Stimulated activated effector memory CD8-positive, alpha-beta T cell treated with anti-CD3 and anti-CD28 coated beads, Interleukin-12 subunit alpha, Interleukin-12 subunit beta, amount 100 ng/mL, for 72 hours (primary cell): ENCODE measurements around the gene CADPS.

ENCODE experiments used
- ATAC-seq: fragments of 150-1000 bp; cut with Tn5 transposase; 2 replicates; pipeline ENCODE4 v1.10.0; 2021
- DNase-seq, 2 donors: peaks; one replicate each; pipeline ENCODE4 v3.0.0; 2021 to 2022; ENCODE audit warnings: low spot score in 2 of 2
- H3K27ac Mint-ChIP-seq: one replicate; pipeline ENCODE4 v1.8.0; 2022; ENCODE audit warnings: mild to moderate bottlenecking, mixed read lengths
- H3K36me3 Mint-ChIP-seq: one replicate; pipeline ENCODE4 v1.8.0; 2022; ENCODE audit warnings: mild to moderate bottlenecking, mixed read lengths
- H3K4me1 Mint-ChIP-seq: one replicate; pipeline ENCODE4 v1.8.0; 2022; ENCODE audit warnings: mixed read lengths
- H3K4me3 Mint-ChIP-seq: one replicate; pipeline ENCODE4 v1.8.0; 2022; ENCODE audit warnings: mild to moderate bottlenecking, mixed read lengths
- H3K9me3 Mint-ChIP-seq: one replicate; pipeline ENCODE4 v1.8.0; 2022; ENCODE audit warnings: mixed read lengths

Gene CADPS

GRCh38 chr3:62835554-62836236 is 39.5 kb downstream of the CADPS start:
- no peaks in the 10 kb centered on the region for H3K4me1 Mint-ChIP-seq
- ATAC-seq: no peak
- DNase-seq: no peak
- no peaks in the 10 kb centered on the region for H3K36me3 Mint-ChIP-seq
- peaks cover 5% of the 10 kb centered on the region for H3K9me3 Mint-ChIP-seq
- no peak overlapping the region for H3K27ac Mint-ChIP-seq
- H3K4me3 Mint-ChIP-seq: no peak overlapping the region

- Mint-ChIP-seq H3K4me3 (no peak overlapping the region), H3K9me3 (no peaks in the 10 kb centered on the region), H3K36me3 (no peaks in the 10 kb centered on the region), H3K27ac (no peak overlapping the region), H3K4me1 (no peaks in the 10 kb centered on the region)
- DNase-seq: no peak
- ATAC-seq: no peak
These were observed 41.7 kb downstream of the CADPS start for GRCh38 chr3:62833538-62833937.

- DNase-seq (no peak), ATAC-seq (no peak)
- H3K4me3 Mint-ChIP-seq: no peak overlapping the region
- H3K4me1 Mint-ChIP-seq: no peaks in the 10 kb centered on the region
- H3K36me3 Mint-ChIP-seq: no peaks in the 10 kb centered on the region
- no peak overlapping the region for H3K27ac Mint-ChIP-seq
- H3K9me3 Mint-ChIP-seq: no peaks in the 10 kb centered on the region
These were observed 42.7 kb downstream of the CADPS start for GRCh38 chr3:62832553-62832952.

GRCh38 chr3:62830727-62831322 is 44.4 kb downstream of the CADPS start:
- Mint-ChIP-seq H3K27ac (no peak overlapping the region), H3K4me1 (no peaks in the 10 kb centered on the region), H3K4me3 (no peak overlapping the region), H3K36me3 (no peaks in the 10 kb centered on the region), H3K9me3 (peaks cover 4% of the 10 kb centered on the region)
- no peak for ATAC-seq
- no peak for DNase-seq

- no peaks in the 10 kb centered on the region for H3K36me3 Mint-ChIP-seq
- H3K9me3 Mint-ChIP-seq: peaks cover 6% of the 10 kb centered on the region
- no peak overlapping the region for H3K4me3 Mint-ChIP-seq
- DNase-seq (no peak), ATAC-seq (no peak)
- H3K4me1 Mint-ChIP-seq: no peaks in the 10 kb centered on the region
- H3K27ac Mint-ChIP-seq: no peak overlapping the region
These were observed 47.7 kb downstream of the CADPS start for GRCh38 chr3:62827550-62827949.

- DNase-seq: no peak
- H3K9me3 Mint-ChIP-seq: peaks cover 8% of the 10 kb centered on the region
- ATAC-seq: no peak
- no peaks in the 10 kb centered on the region for H3K36me3 Mint-ChIP-seq
- H3K4me3 Mint-ChIP-seq: no peak overlapping the region
- H3K27ac Mint-ChIP-seq: no peak overlapping the region
- H3K4me1 Mint-ChIP-seq: no peaks in the 10 kb centered on the region
These were observed 50.1 kb downstream of the CADPS start for GRCh38 chr3:62824965-62825592.

GRCh38 chr3:62823461-62824050 is 51.7 kb downstream of the CADPS start:
- Mint-ChIP-seq H3K27ac (no peak overlapping the region), H3K4me1 (no peaks in the 10 kb centered on the region)

GRCh38 chr3:62822905-62823304 is 52.3 kb downstream of the CADPS start:
- no peak overlapping the region for H3K4me3 Mint-ChIP-seq
- no peak for DNase-seq
- H3K27ac Mint-ChIP-seq: no peak overlapping the region
- peaks cover 11% of the 10 kb centered on the region for H3K9me3 Mint-ChIP-seq
- no peaks in the 10 kb centered on the region for H3K36me3 Mint-ChIP-seq
- H3K4me1 Mint-ChIP-seq: no peaks in the 10 kb centered on the region
- no peak for ATAC-seq

More at GRCh38 chr3:62823461-62824050, 51.7 kb downstream of the CADPS start:
- Mint-ChIP-seq H3K36me3 (no peaks in the 10 kb centered on the region), H3K9me3 (peaks cover 11% of the 10 kb centered on the region), H3K4me3 (no peak overlapping the region)
- ATAC-seq (no peak), DNase-seq (no peak)

- H3K27ac Mint-ChIP-seq: no peak overlapping the region
- DNase-seq: no peak
- ATAC-seq: no peak
- H3K4me3 Mint-ChIP-seq: no peak overlapping the region
- no peaks in the 10 kb centered on the region for H3K36me3 Mint-ChIP-seq
- peaks cover 7% of the 10 kb centered on the region for H3K9me3 Mint-ChIP-seq
- H3K4me1 Mint-ChIP-seq: no peaks in the 10 kb centered on the region
These were observed 56.9 kb downstream of the CADPS start for GRCh38 chr3:62818347-62818746.

GRCh38 chr3:62817678-62818077 is 57.5 kb downstream of the CADPS start:
- H3K27ac Mint-ChIP-seq: no peak overlapping the region
- DNase-seq: no peak
- H3K4me3 Mint-ChIP-seq: no peak overlapping the region
- no peaks in the 10 kb centered on the region for H3K4me1 Mint-ChIP-seq
- H3K9me3 Mint-ChIP-seq: peaks cover 7% of the 10 kb centered on the region
- ATAC-seq: no peak
- H3K36me3 Mint-ChIP-seq: no peaks in the 10 kb centered on the region

GRCh38 chr3:62815981-62816380 is 59.2 kb downstream of the CADPS start:
- ATAC-seq: no peak
- no peaks in the 10 kb centered on the region for H3K36me3 Mint-ChIP-seq
- DNase-seq: no peak
- H3K4me1 Mint-ChIP-seq: no peaks in the 10 kb centered on the region
- H3K9me3 Mint-ChIP-seq: peaks cover 5% of the 10 kb centered on the region
- no peak overlapping the region for H3K4me3 Mint-ChIP-seq
- no peak overlapping the region for H3K27ac Mint-ChIP-seq

GRCh38 chr3:62812631-62813030 is 62.6 kb downstream of the CADPS start:
- no peaks in the 10 kb centered on the region for H3K36me3 Mint-ChIP-seq
- DNase-seq (no peak), ATAC-seq (no peak)
- no peaks in the 10 kb centered on the region for H3K4me1 Mint-ChIP-seq
- peaks cover 8% of the 10 kb centered on the region for H3K9me3 Mint-ChIP-seq
- H3K27ac Mint-ChIP-seq: no peak overlapping the region
- no peak overlapping the region for H3K4me3 Mint-ChIP-seq

- DNase-seq (no peak), ATAC-seq (no peak)
- H3K4me1 Mint-ChIP-seq: no peaks in the 10 kb centered on the region
These were observed 64.1 kb downstream of the CADPS start for GRCh38 chr3:62811119-62811518.

GRCh38 chr3:62809369-62809768 is 65.8 kb downstream of the CADPS start:
- H3K27ac Mint-ChIP-seq: no peak overlapping the region
- H3K36me3 Mint-ChIP-seq: no peaks in the 10 kb centered on the region
- H3K4me3 Mint-ChIP-seq: no peak overlapping the region
- DNase-seq: no peak
- no peak for ATAC-seq
- H3K4me1 Mint-ChIP-seq: no peaks in the 10 kb centered on the region
- H3K9me3 Mint-ChIP-seq: peaks cover 5% of the 10 kb centered on the region

More at GRCh38 chr3:62811119-62811518, 64.1 kb downstream of the CADPS start:
- Mint-ChIP-seq H3K4me3 (no peak overlapping the region), H3K27ac (no peak overlapping the region), H3K9me3 (peaks cover 8% of the 10 kb centered on the region), H3K36me3 (no peaks in the 10 kb centered on the region)

- Mint-ChIP-seq H3K9me3 (peaks cover 5% of the 10 kb centered on the region), H3K27ac (no peak overlapping the region), H3K4me3 (no peak overlapping the region), H3K4me1 (no peaks in the 10 kb centered on the region), H3K36me3 (no peaks in the 10 kb centered on the region)
- ATAC-seq: no peak
- DNase-seq: no peak
These were observed 69.5 kb downstream of the CADPS start for GRCh38 chr3:62805580-62806277.
